Cortex of kidney (tissue), 1 donor: ENCODE measurements around the gene SND1.

Experiments used
- DNase-seq: peaks from one replicate; lab custom pipeline; 2025; lab: John Stamatoyannopoulos, UW

Gene SND1

GRCh38 chr7:127683776-127684681 is 32.0 kb downstream of the SND1 start:
- no peak for DNase-seq

GRCh38 chr7:127689194-127689772 is 37.3 kb downstream of the SND1 start:
- no peak for DNase-seq

- no peak for DNase-seq
Observed at GRCh38 chr7:127690337-127690736, 38.3 kb downstream of the SND1 start.

- no peak for DNase-seq
Observed at GRCh38 chr7:127690806-127691205, 38.8 kb downstream of the SND1 start.

GRCh38 chr7:127692200-127692599 is 40.2 kb downstream of the SND1 start:
- no peak for DNase-seq

GRCh38 chr7:127699853-127700252 is 47.9 kb downstream of the SND1 start:
- no peak for DNase-seq

GRCh38 chr7:127702052-127702652 is 50.2 kb downstream of the SND1 start:
- DNase-seq, result no peak

GRCh38 chr7:127702938-127703337 is 50.9 kb downstream of the SND1 start:
- no peak for DNase-seq

GRCh38 chr7:127704211-127704610 is 52.2 kb downstream of the SND1 start:
- DNase-seq, result no peak

- no peak for DNase-seq
Observed at GRCh38 chr7:127705461-127705959, 53.5 kb downstream of the SND1 start.

- DNase-seq, result no peak
Observed at GRCh38 chr7:127706766-127707165, 54.8 kb downstream of the SND1 start.

GRCh38 chr7:127708201-127708600 is 56.2 kb downstream of the SND1 start:
- no peak for DNase-seq

GRCh38 chr7:127708788-127709187 is 56.8 kb downstream of the SND1 start:
- no peak for DNase-seq

- DNase-seq, result no peak
Observed at GRCh38 chr7:127710635-127711034, 58.6 kb downstream of the SND1 start.

GRCh38 chr7:127711872-127712271 is 59.9 kb downstream of the SND1 start:
- no peak for DNase-seq

GRCh38 chr7:127713006-127713405 is 61.0 kb downstream of the SND1 start:
- DNase-seq, result no peak

GRCh38 chr7:127713758-127714157 is 61.8 kb downstream of the SND1 start:
- DNase-seq, result no peak

GRCh38 chr7:127715272-127715671 is 63.3 kb downstream of the SND1 start:
- no peak for DNase-seq

GRCh38 chr7:127715901-127716300 is 63.9 kb downstream of the SND1 start:
- DNase-seq, result no peak

- no peak for DNase-seq
Observed at GRCh38 chr7:127717502-127718339, 65.7 kb downstream of the SND1 start.

GRCh38 chr7:127718340-127718679 is 66.3 kb downstream of the SND1 start:
- DNase-seq, result no peak

- no peak for DNase-seq
Observed at GRCh38 chr7:127726476-127726875, 74.5 kb downstream of the SND1 start.
